ENCODE results near the gene STARD10. TPM values are rescaled to one million over a fixed set of nuclear protein-coding genes. Genes with fewer than 3 reads are reported as not detected.

STARD10 gene
- total and polyA plus RNA-seq, 2 of the 8 experiments (the other 6 are each of a cell fraction or from before 2014, with no cell fraction given), result 23.7 to 35.7 TPM

DNA sequence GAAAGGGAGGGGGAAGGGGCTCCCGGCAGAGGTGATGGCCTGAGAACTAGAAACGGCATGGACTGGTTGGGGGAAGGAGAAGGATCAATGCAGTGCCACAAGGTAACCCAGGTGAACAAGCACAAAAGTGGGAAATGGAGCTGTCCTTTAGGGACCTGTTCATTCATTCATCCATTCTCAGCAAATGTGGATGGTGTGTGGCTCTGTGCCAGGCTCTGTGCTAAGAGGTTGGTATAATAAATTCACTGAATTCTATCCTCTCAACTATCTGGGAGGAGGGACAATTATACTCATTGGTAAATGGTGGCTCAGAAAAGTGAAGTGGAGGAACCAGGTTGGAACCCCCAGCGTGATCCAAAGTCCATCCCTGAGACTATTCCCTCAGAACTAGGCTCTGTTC, 23.0 kb downstream of the STARD10 start:
- Histone ChIP-seq H3K23ac (ENCODE audit: insufficient read length) (no peak overlapping the region), H2AK5ac (ENCODE audit: low read depth, low read length) (no peak overlapping the region), H3K4me2 (ENCODE audit: insufficient read depth in 1 of 2, low read depth in 2 of 2, low read length in 2 of 2) (no peak overlapping the region), H4K8ac (ENCODE audit: extremely low read depth, insufficient read depth, low read length) (no peak overlapping the region), H4K20me1 (replicated peaks in 1 of 2; ENCODE audit: control insufficient read depth in 1 of 2, insufficient read depth in 2 of 2, low read length in 2 of 2) (no peaks in the 10 kb centered on the region), H3K79me2 (ENCODE audit: control insufficient read depth in 1 of 2, insufficient read depth in 2 of 2, low read length in 2 of 2) (no peaks in the 10 kb centered on the region), H3K36me3 (ENCODE audit: control insufficient read depth in 2 of 4, insufficient read depth in 4 of 4, low read length in 3 of 4) (no peaks in the 10 kb centered on the region), H2AFZ (ENCODE audit: low read length) (no peak overlapping the region), H2BK120ac (replicated peaks; ENCODE audit: low read depth, low read length) (no peak overlapping the region), H3K4me1 (replicated peaks in 1 of 4; ENCODE audit: control insufficient read depth in 3 of 4, insufficient read depth in 4 of 4, low read length in 3 of 4) (peaks cover 0 to 19% (median 10%) of the 10 kb centered on the region in 4 experiments; a peak in 5 of 7 replicates), H2BK20ac (ENCODE audit: low read length) (no peak overlapping the region), H3K4me3 (ENCODE audit: extremely low read depth in 1 of 4, insufficient read depth in 2 of 4, low read depth in 3 of 4, low read length in 4 of 4) (no peak overlapping the region), H3K18ac (ENCODE audit: extremely low read depth, low read length) (no peak overlapping the region), H3K14ac (ENCODE audit: insufficient read length) (no peak overlapping the region), H3K27ac (ENCODE audit: low read depth, low read length) (no peak overlapping the region), H3K56ac (replicated peaks; ENCODE audit: insufficient read length, low read depth, low read length) (no peak overlapping the region), H2BK15ac (ENCODE audit: low read length) (no peak overlapping the region), H3K9me3 (ENCODE audit: insufficient read depth in 2 of 2, low read depth in 1 of 2, low read length in 1 of 2) (no peaks in the 10 kb centered on the region), H3K27me3 (replicated peaks in 1 of 4; ENCODE audit: control insufficient read depth in 3 of 4, extremely low read depth in 1 of 4, insufficient read depth in 3 of 4, low read length in 3 of 4) (no peaks in the 10 kb centered on the region), H3K4ac (replicated peaks; ENCODE audit: insufficient read length, low read depth, low read length) (no peak overlapping the region), H2BK5ac (ENCODE audit: low read depth, low read length) (no peak overlapping the region), H4K91ac (replicated peaks; ENCODE audit: insufficient read length, low read length) (no peak overlapping the region), H4K5ac (ENCODE audit: insufficient read length, low read depth, low read length) (no peak overlapping the region), H3K23me2 (ENCODE audit: low read depth, low read length) (no peaks in the 10 kb centered on the region), H2BK12ac (ENCODE audit: low read depth, low read length) (no peak overlapping the region), H3K9ac (replicated peaks in 1 of 4; ENCODE audit: extremely low read depth in 1 of 4, low read depth in 3 of 4, low read length in 3 of 4) (no peak overlapping the region), H3K79me1 (ENCODE audit: low read depth, low read length) (peaks cover 3% of the 10 kb centered on the region)
- CTCF ChIA-PET (ENCODE audit: partially characterized antibody), result interaction anchor here (0.5 to 2.1 kb wide), 11 partner anchors 11 to 407 kb away, joined by 3 to 9 read pairs (median 5); partner anchors contain the start of gene STARD10
- WGBS, 2 experiments (ENCODE audit: extremely low coverage in 1 of 2, insufficient coverage in 1 of 2, insufficient read length in 1 of 2, insufficient replicate concordance in 2 of 2, low coverage in 1 of 2, low lambda C conversion rate in 2 of 2, missing lambda C conversion rate in 1 of 2), result 83% methylated on average over 3 of the region's 3 CpGs; no CpG with 5 or more reads in 1 of the 2 experiments
- TF ChIP-seq SUZ12 (IDR thresholded peaks at IDR 0.05; ENCODE audit: low read length) (no peak), CTBP2 (IDR thresholded peaks at IDR 0.05; ENCODE audit: borderline replicate concordance, insufficient read depth, insufficient read length, low read length) (no peak), JUN (IDR thresholded peaks at IDR 0.05; ENCODE audit: low read depth, low read length) (no peak), CBX8 (IDR thresholded peaks at IDR 0.05; ENCODE audit: borderline replicate concordance, low read depth, low read length) (no peak), EZH2 (IDR thresholded peaks at IDR 0.05; ENCODE audit: low read depth, low read length, severe bottlenecking) (no peak), CEBPB (IDR thresholded peaks at IDR 0.05; ENCODE audit: low read depth, low read length) (no peak), POLR2AphosphoS5 (IDR thresholded peaks at IDR 0.05; ENCODE audit: low read depth, low read length) (no peak), CBX5 (IDR thresholded peaks at IDR 0.05; ENCODE audit: low read depth, low read length) (no peak)
- TF ChIP-seq, protein P1, sequence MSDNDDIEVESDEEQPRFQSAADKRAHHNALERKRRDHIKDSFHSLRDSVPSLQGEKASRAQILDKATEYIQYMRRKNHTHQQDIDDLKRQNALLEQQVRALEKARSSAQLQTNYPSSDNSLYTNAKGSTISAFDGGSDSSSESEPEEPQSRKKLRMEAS (IDR thresholded peaks at IDR 0.05), result no peak
- DNase-seq (ENCODE audit: low read depth in 1 of 2, low spot score in 2 of 2), result no peak
- POLR2A ChIA-PET (ENCODE audit: partially characterized antibody), result interaction anchor here (0.9 to 1.8 kb wide), 3 partner anchors 12 to 23 kb away, joined by 3 to 5 read pairs (median 5); partner anchors contain the start of gene STARD10
- FAIRE-seq, result no peak

Measured in H1 (cell line).